IPS-15b (cell line): ENCODE data around the gene PARD3.
"Not testable (repeated sequence)": the region's sequence is repeated elsewhere in the genome, so short reads cannot be mapped to it uniquely, and the experiment has no call there.

Experiments
- H3K27me3 ChIP-seq: one replicate; pipeline ENCODE4 v1.6.1; 2013; ENCODE audit warnings: low read length; ENCODE audit not compliant: control insufficient read depth, insufficient read depth
- H3K36me3 ChIP-seq: one replicate; pipeline ENCODE4 v1.6.1; 2013; ENCODE audit warnings: low read length; ENCODE audit not compliant: control insufficient read depth, insufficient read depth
- H3K4me1 ChIP-seq: one replicate; pipeline ENCODE4 v1.6.1; 2013; ENCODE audit warnings: mild to moderate bottlenecking, low read length; ENCODE audit not compliant: control insufficient read depth, insufficient read depth
- H3K4me3 ChIP-seq: one replicate; pipeline ENCODE4 v1.5.1; 2013; ENCODE audit warnings: low read depth, low read length
- H3K9ac ChIP-seq: one replicate; pipeline ENCODE4 v1.6.1; 2013; ENCODE audit warnings: low read depth, mild to moderate bottlenecking, low read length
- H3K9me3 ChIP-seq: one replicate; pipeline ENCODE4 v1.6.1; 2013; ENCODE audit warnings: mild to moderate bottlenecking, low read length; ENCODE audit not compliant: control insufficient read depth, insufficient read depth

PARD3 gene

GRCh38 chr10:34352599-34353204, 462.4 kb downstream of the PARD3 start:
- H3K4me3 ChIP-seq, H3K9ac ChIP-seq, H3K4me1 ChIP-seq, H3K36me3 ChIP-seq, H3K9me3 ChIP-seq, H3K27me3 ChIP-seq: not testable (repeated sequence)

GRCh38 chr10:34351161-34351560, 463.9 kb downstream of the PARD3 start:
- H3K4me1 ChIP-seq = peaks cover 2% of the 10 kb centered on the region
- no peaks in the 10 kb centered on the region for H3K9me3 ChIP-seq
- H3K4me3 ChIP-seq = no peak overlapping the region
- no peak overlapping the region for H3K9ac ChIP-seq
- H3K36me3 ChIP-seq = peaks cover 2% of the 10 kb centered on the region
- no peaks in the 10 kb centered on the region for H3K27me3 ChIP-seq

GRCh38 chr10:34348917-34349485, 466.1 kb downstream of the PARD3 start:
- H3K4me3 ChIP-seq = no peak overlapping the region
- no peak overlapping the region for H3K9ac ChIP-seq

GRCh38 chr10:34348021-34348420, 467.1 kb downstream of the PARD3 start:
- H3K4me3 ChIP-seq = no peak overlapping the region
- no peaks in the 10 kb centered on the region for H3K9me3 ChIP-seq
- no peaks in the 10 kb centered on the region for H3K27me3 ChIP-seq
- H3K9ac ChIP-seq = no peak overlapping the region
- H3K4me1 ChIP-seq = peaks cover 6% of the 10 kb centered on the region
- no peaks in the 10 kb centered on the region for H3K36me3 ChIP-seq

More at GRCh38 chr10:34348917-34349485, 466.1 kb downstream of the PARD3 start:
- peaks cover 6% of the 10 kb centered on the region for H3K4me1 ChIP-seq
- H3K27me3 ChIP-seq = no peaks in the 10 kb centered on the region
- no peaks in the 10 kb centered on the region for H3K9me3 ChIP-seq
- no peaks in the 10 kb centered on the region for H3K36me3 ChIP-seq

- H3K4me3 ChIP-seq = no peak overlapping the region
- H3K36me3 ChIP-seq = no peaks in the 10 kb centered on the region
- H3K9me3 ChIP-seq = no peaks in the 10 kb centered on the region
- peaks cover 6% of the 10 kb centered on the region for H3K4me1 ChIP-seq
- no peaks in the 10 kb centered on the region for H3K27me3 ChIP-seq
- H3K9ac ChIP-seq = no peak overlapping the region
Measured at GRCh38 chr10:34347131-34347530, 468.0 kb downstream of the PARD3 start.

GRCh38 chr10:34346516-34347100, 468.5 kb downstream of the PARD3 start:
- Histone ChIP-seq H3K36me3 (no peaks in the 10 kb centered on the region), H3K27me3 (no peaks in the 10 kb centered on the region), H3K9me3 (no peaks in the 10 kb centered on the region), H3K4me3 (no peak overlapping the region), H3K4me1 (peaks cover 6% of the 10 kb centered on the region), H3K9ac (no peak overlapping the region)

GRCh38 chr10:34345383-34345782, 469.7 kb downstream of the PARD3 start:
- H3K36me3 ChIP-seq = no peaks in the 10 kb centered on the region
- H3K4me3 ChIP-seq = no peak overlapping the region
- no peaks in the 10 kb centered on the region for H3K27me3 ChIP-seq
- peaks cover 6% of the 10 kb centered on the region for H3K4me1 ChIP-seq
- no peaks in the 10 kb centered on the region for H3K9me3 ChIP-seq
- no peak overlapping the region for H3K9ac ChIP-seq

GRCh38 chr10:34343764-34344163, 471.3 kb downstream of the PARD3 start:
- no peak overlapping the region for H3K4me3 ChIP-seq
- H3K27me3 ChIP-seq = no peaks in the 10 kb centered on the region
- H3K4me1 ChIP-seq = peaks cover 4% of the 10 kb centered on the region
- H3K36me3 ChIP-seq = no peaks in the 10 kb centered on the region
- H3K9ac ChIP-seq = no peak overlapping the region
- H3K9me3 ChIP-seq = no peaks in the 10 kb centered on the region

GRCh38 chr10:34341473-34341872, 473.6 kb downstream of the PARD3 start:
- Histone ChIP-seq H3K27me3 (no peaks in the 10 kb centered on the region), H3K4me3 (no peak overlapping the region), H3K9ac (no peak overlapping the region), H3K4me1 (peaks cover 4% of the 10 kb centered on the region), H3K9me3 (no peaks in the 10 kb centered on the region), H3K36me3 (no peaks in the 10 kb centered on the region)

- H3K9me3 ChIP-seq = no peaks in the 10 kb centered on the region
- no peaks in the 10 kb centered on the region for H3K36me3 ChIP-seq
- peaks cover 4% of the 10 kb centered on the region for H3K4me1 ChIP-seq
- H3K4me3 ChIP-seq = no peak overlapping the region
- no peaks in the 10 kb centered on the region for H3K27me3 ChIP-seq
- no peak overlapping the region for H3K9ac ChIP-seq
Measured at GRCh38 chr10:34340934-34341333, 474.2 kb downstream of the PARD3 start.

- Histone ChIP-seq H3K36me3 (no peaks in the 10 kb centered on the region), H3K4me1 (no peaks in the 10 kb centered on the region), H3K4me3 (no peak overlapping the region), H3K9ac (no peak overlapping the region), H3K27me3 (no peaks in the 10 kb centered on the region), H3K9me3 (no peaks in the 10 kb centered on the region)
Measured at GRCh38 chr10:34339816-34340553, 475.1 kb downstream of the PARD3 start.

- H3K36me3 ChIP-seq = no peaks in the 10 kb centered on the region
- H3K4me3 ChIP-seq = no peak overlapping the region
- H3K9ac ChIP-seq = no peak overlapping the region
- H3K9me3 ChIP-seq = no peaks in the 10 kb centered on the region
- H3K4me1 ChIP-seq = no peaks in the 10 kb centered on the region
- H3K27me3 ChIP-seq = no peaks in the 10 kb centered on the region
Measured at GRCh38 chr10:34337917-34338316, 477.2 kb downstream of the PARD3 start.
